HG03196 (cell line): ENCODE data around the gene SPATA6L.

Source experiments
- ATAC-seq: cut with Tn5 transposase; IDR thresholded peaks from one replicate; pipeline ENCODE4 v1.9.1; 2021; ENCODE audit not compliant: unreplicated experiment

SPATA6L gene

DNA sequence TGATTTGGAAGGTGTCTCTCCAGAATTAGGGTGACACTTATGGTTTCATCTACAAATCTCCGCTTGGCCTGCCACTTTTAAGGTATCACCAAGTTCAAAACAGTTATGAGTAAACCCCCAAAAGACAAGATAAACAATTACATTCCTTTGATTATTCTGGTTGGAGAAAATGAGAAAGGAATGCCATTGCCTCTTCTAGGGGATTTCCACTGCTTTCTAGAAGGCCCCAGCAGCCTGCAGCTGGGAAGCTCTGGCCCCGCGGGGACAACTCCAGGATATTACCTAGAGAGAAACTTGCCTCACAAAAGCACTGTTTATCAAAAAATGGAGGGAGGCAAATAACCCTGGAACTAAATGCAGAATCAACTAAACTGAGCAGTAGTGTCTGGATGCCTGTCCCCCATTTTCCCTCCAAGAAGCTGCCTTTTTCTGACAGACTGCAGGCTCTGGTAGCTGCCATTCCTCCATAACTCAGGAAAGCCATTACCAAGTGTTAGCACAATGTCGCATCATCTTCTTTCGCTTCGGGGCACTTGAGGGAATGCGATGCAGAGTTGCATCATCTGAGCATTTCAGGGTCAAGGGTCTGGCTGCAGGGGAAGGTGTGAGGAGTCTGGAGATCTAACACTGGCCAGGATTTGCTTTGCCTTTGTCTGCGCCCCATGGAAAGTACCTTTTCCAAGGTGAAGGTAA lies 75.7 kb downstream of the SPATA6L start:
- ATAC-seq = no peak

DNA sequence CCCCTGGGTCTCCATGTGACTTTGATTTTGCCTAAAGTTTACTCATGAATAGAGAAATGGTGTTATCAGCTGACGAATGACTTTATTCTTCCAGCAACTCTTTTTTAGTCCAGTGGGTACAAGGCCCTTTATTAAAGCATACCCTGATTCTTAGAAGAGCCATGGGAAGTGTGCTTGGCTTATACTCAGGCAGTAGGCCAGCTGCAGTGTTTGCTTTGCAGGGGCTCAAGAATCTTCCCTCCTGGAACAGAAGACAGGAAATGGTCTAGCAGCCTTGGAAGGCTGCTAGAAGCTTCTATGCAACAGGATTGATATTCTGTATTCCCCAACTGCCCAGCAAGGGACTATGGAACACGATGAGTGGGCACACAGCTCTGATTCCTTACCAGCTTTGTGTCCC lies 77.6 kb downstream of the SPATA6L start:
- no peak for ATAC-seq

DNA sequence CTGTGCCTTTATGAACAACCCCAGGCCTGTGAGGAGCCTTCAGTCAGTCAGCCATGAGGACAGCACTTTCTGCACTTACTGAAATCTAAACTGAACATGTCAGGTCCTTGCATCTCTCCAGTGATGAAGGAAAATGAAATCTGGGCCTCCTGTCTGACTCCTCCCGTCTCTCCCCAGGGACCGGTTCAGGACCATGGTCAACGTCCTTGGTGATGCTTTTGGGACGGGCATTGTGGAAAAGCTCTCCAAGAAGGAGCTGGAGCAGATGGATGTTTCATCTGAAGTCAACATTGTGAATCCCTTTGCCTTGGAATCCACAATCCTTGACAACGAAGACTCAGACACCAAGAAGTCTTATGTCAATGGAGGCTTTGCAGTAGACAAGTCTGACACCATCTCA lies 81.1 kb downstream of the SPATA6L start:
- no peak for ATAC-seq

DNA sequence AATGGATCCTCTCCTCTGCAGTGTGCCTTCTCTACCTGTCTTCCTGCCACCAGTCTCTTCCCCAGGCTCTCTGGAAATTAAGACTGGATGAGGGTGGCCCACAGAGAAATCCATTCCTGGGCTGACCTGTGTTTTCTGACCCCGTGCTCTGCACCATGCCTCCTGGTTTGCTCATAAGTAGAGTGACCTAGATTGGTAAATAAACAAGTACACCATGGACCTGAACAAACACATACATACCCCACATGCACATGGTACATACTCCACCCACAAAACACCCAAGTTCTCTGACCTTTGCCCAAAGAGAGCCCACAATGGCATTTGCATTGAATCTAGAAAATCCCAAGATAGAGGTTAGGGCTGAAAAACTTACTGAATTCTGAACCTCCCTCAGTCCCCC lies 81.6 kb downstream of the SPATA6L start:
- no peak for ATAC-seq

DNA sequence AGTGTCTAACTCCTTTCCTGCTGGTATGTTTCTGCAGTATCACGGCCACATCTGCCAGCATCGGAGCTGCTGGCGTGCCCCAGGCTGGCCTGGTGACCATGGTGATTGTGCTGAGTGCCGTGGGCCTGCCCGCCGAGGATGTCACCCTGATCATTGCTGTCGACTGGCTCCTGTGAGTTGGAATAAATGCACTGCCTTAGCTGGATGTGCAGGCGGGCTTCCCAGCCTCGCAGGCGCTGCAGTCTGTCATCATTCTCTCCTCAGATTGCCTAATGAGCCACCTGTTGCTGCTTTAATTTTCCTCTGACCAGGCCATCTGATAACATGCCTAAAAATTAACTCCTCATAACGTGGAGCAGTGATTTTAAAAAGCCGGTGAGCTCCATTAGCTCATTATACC lies 83.3 kb downstream of the SPATA6L start:
- ATAC-seq = no peak

DNA sequence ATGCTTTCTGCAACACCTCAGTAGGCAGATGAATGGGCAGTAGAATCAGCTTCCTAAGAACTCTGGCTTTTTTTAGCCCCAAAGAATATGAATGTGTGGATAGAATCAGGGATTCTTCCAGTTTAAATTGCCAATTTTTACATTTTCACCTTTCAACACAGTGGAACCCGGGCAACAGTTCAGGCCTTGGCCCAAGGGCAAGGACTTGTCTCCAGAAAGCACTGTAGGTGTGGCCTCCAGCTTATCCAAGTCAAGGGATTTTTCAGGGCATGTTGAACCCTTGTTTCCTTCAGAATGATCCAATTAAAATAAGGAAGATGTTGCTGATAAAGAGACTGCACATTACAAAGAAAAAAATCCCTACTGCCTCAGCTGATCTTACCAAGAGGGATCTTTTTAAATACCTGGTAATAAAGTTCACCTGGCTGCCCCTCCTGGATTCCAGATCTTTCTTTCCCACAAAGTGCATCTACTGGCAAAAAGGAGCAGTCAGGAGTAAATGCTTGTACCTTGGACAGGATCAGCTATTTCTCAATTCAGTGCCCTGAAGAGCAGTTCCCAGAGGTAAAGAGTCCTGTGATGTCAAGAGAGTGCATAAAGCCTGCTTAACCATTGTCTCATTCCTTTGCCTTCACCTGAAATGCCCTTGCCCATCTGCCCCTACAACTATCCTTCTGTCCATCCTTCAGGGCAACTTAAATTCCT lies 84.3 kb downstream of the SPATA6L start:
- no peak for ATAC-seq

DNA sequence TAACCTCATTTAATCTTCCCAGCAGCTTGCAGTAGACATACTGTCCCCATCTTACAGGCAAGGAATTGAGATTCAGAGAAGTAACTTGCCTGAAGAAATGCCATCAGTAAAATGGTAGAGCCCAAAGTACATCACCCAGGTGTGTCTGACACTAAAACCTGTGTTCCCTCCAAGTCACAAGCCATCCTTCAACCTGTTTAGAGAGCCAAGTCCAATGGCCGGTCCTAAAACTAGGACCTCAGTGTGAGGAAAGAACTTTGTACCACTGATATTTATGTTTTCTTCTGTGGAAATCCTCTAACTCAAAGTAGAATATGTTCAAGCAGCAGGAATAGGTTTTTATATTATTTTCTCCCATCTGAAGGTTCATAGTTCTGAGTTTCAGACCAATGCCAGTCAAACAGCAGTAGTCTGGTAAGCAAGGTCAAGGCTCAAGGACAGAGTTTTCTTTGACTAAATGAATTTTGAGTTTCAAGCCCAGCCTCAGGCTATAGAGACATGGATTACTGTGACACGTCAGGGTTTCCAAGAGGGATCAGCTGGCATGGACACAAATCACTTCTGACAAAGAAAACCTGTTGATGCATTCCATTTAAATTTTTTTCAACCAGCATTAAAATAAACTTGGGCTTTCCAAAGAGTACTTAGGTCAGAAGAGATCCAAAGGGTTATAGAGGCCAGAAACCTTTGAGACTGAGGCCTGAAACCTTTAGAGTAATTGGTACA lies 85.1 kb downstream of the SPATA6L start:
- no peak for ATAC-seq

DNA sequence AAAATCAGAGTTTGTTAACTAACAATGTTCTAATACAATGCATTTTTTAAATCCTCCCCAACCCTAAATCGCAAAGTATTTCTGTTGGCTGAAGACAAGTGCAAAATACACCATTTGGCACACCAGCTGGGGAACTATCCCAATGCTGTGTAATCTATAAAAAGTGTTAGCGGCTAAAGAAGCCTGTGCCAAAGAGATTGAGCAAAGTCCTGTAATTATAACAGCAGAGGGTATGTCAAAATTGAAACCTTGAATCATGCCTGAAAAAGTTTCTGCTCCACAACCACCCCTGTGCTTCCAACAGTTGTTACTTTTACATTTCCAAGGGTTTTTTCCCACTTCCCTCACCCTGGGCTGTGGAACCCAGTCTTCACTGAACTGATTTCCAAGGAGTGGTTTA lies 87.3 kb downstream of the SPATA6L start:
- no peak for ATAC-seq

DNA sequence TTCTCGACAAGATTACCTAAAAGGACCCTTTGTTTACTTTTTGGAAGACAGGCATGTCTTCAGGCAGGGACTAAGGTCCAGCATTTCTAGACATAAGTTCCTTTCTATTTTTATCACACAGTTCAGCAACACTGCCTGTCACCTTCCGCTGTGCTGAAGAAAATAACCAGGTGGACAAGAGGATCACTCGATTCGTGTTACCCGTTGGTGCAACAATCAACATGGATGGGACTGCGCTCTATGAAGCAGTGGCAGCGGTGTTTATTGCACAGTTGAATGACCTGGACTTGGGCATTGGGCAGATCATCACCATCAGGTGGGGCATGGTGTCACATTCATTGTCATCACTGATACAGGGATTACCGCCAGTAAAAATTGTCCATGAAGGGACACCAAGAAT lies 89.8 kb downstream of the SPATA6L start:
- no peak for ATAC-seq

DNA sequence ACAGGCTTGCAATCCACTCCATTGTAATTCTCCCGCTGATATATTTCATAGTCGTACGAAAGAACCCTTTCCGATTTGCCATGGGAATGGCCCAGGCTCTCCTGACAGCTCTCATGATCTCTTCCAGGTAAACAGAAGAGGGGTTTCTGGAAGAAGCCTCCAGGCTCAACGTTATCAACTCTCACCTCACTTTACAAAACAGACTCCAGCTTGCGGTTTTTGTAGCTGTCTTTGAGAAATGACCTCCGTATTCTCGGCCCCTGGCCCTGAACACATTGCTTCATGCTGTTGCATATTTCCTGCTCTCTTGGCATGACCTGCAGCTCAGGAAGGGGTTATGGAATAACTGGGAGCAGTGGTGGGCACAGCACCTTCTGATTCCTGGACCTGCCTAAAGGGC lies 90.3 kb downstream of the SPATA6L start:
- no peak for ATAC-seq

DNA sequence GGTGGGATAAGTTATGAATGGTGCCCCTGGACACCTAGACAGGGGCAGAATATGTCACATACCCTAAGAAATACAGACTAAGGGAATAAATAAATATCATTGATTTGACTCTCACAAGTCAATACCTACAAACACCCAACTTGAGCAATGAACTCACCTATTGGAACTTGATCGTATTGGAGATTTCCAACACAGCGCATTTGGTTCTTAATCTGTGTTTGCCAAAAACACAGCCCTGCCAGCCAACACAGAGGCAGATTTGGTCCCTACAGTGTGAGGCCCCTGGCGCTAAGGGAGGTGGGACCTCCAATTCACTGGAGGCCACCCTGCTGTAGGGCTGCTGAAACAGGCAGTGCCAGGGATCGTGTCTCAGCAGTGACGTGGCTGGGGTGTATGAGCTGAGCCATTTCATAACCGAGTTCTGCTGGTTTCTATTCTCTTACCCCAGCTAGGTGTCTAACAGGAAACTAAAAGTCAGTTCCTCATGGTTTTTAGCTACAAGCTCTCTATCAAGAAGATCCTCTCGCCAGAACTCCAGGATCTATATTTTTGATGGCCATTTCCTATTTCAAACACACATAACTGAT lies 91.5 kb downstream of the SPATA6L start:
- ATAC-seq = no peak

DNA sequence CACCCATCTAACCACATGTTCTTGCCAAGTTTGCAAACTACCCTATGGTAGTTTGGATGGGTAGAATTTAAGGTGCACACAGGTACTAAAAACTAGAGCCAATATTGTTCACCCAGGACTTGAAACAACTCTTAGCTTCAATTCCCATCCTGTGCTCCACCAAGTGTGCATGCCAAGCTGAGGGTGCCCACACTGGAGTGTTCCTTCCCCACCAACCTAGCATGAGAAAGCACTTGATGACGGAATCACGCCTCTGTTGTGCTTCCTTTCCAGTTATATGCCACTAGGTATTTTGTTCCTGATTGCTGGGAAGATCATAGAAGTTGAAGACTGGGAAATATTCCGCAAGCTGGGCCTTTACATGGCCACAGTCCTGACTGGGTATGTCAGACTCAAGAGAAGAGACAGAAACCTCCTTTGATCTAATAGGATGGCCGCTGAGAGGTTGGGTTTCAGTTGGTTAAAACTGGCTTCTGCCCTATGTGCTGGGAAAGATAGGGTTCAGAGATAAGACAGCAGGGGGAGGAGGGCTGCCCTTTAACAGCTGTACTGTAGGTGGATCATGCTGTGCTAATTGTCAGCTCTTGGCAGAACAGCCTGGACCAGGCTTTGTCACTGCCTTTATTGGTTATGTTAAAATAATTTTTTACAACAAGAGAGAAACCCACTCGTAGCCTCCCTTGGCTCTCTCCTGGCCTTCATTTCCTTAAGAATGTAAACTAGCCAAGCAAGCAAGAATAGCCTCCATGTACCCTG lies 92.5 kb downstream of the SPATA6L start:
- no peak for ATAC-seq

DNA sequence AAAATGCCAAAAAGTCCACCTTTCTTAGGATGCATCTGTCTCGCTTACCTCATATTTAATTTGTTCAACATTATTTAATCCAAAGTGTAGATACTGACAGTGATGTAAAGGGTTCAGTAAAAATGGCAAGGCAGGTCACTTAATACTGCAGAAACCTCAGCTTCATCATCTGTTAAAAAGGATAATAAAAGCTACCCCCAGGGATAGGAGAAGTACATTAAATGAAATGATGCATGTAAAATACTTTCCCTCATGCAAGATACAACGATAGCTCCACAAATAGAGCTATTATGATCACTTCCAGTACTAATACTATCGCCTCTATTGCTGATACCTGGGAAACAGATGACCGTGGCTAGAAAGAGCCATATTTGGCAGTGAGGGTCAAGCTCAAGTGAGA lies 93.1 kb downstream of the SPATA6L start:
- ATAC-seq = no peak

DNA sequence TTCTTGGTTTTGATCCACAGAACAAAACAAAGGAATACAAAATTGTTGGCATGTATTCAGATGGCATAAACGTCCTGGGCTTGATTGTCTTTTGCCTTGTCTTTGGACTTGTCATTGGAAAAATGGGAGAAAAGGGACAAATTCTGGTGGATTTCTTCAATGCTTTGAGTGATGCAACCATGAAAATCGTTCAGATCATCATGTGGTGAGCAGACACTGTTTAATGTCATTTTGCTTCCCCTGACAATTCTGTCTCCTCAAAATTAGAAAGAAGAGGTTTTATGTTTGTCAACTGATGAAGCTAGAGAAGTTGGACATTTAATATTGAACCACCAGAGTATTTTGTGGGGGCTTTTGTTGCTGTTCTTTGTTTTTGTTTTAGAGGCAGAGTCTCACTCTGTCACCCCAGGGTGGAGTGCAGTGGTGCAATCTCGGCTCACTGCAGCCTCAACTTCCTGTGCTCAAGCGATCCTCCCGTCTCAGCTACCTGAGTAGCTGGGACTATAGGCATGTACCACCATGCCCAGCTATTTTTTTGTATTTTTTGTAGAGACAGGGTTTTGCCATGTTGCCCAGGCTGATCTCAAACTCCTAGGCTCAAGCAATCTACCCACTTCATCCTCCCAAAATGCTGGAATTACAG lies 94.0 kb downstream of the SPATA6L start:
- ATAC-seq = no peak

DNA sequence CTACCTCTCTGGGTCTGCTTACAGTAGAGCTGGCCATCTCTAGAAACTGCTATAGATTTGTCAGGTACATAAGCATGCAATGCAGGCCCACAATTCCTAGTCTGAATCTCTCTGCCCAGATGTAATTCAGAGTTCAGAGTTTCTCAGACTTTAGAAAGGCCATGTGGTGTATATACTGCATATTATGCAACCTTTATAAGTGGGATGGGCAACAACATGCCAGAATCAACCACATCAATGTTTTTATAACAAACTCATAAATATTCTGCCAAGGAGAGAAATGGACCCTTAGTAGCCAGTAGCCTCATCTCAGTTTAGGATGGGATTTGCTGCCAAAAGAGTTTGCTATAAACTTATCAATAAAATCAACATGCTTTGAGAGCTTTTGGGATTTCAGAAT lies 97.2 kb downstream of the SPATA6L start:
- no peak for ATAC-seq

DNA sequence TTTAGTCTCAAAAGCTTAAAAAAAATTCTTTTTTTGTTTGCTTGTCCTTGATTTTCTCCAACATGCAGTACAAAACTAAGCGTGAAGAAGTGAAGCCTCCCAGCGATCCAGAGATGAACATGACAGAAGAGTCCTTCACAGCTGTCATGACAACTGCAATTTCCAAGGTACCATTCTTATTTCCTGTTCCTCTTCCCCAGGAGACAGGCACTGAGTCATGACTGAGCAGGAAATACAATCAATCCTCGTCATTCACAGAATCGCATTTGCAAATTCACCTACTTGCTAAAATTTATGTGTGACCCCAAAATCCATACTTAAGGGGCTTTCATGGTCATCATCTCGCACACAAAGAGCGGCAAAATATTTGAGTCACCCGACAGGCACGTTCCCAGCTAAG lies 98.7 kb downstream of the SPATA6L start:
- no peak for ATAC-seq

DNA sequence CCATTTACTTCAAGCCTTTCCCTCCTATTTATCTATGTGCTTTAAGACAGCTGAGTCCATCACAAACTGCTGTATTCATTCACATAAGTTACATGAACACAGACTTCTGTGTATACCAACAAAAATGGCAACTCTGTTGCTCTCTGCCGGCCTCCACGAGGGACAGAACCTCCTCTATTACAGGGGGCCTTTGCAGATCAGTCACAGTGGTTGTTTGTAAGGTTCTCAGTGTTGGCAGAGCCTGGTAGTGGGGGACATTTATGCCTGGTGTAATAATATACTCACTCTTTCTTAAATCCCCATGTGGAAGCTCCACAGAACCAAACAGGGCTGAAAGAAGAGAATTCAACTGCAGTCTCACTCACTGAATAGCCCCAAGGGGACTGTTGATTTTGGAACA lies 99.5 kb downstream of the SPATA6L start:
- no peak for ATAC-seq

DNA sequence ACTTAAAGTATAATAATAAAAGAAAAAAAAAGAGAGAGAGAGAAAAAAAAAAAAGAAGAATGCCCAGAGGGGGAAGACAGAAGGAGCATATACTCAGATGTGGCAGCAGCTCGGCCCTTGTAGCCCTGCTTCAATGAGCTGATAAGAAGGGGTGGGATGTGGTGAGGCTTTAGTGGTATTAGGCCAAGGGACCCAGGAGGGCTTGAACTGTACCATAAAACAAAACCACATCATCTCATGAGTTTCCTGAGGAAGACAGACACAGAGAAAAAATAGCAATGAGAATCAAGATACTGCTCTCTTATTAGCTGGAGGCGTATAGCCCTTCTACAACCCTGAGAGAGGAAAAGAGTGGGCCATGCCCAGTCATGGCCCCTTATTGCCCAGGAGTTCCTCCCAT lies 103.2 kb downstream of the SPATA6L start:
- no peak for ATAC-seq

DNA sequence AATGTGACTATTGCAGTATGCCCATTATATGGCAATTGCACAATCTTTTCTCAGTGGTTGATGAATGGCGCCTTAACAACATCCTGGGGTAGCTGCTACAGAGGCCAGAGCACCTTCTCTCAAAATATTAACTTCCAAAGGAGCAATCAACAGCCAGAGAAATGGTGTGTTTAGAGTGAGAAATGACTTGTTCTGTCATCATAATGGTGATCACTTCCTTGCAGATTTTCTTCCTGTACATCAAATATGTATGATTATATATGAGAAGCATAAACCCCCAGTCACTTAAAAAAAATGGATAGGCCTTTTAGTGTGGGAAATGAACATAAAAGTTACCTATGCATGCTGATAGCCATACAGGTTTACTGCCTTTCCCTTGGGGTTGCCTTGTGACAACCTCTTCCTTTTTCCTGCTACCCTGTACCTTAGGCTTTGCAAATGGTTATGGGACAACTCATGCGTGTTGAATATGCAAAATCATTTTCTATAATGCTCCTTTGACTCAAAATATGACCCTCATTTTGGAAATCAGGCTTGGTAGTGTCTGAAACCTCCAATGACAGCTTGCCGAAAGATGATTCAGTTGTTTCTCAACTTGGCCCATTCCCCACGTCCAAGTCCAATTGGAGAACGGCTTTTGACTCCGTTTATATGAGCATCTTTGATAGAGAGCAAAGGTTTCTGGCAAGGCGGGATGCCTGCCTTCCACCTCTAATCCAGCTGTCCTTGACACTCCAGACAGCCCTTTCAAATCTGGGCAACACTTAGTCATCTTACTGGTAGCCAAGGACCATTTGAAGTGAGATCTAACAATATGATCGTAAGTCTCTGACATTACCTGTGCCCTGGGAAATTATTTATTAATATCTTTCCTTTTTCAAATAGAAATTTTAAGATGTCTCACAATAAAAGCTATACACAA lies 106.8 kb downstream of the SPATA6L start:
- peak; percentile 81 for ATAC-seq
